GM19452 (cell line): ENCODE measurements around the gene FBRSL1.
"Not testable (repeated sequence)": the region's sequence is repeated elsewhere in the genome, so short reads cannot be mapped to it uniquely, and the experiment has no call there.

Experiments used
- ATAC-seq: cut with Tn5 transposase; IDR thresholded peaks from one replicate; pipeline ENCODE4 v1.9.1; 2021; ENCODE audit not compliant: unreplicated experiment

Gene FBRSL1

GRCh38 chr12:132453361-132454192, 36.4 kb upstream of the FBRSL1 start:
- ATAC-seq: no peak

- ATAC-seq: no peak
These were observed 35.6 kb upstream of the FBRSL1 start for GRCh38 chr12:132454193-132454932.

GRCh38 chr12:132454933-132455418, 35.0 kb upstream of the FBRSL1 start:
- no peak for ATAC-seq

- ATAC-seq: no peak
These were observed 34.4 kb upstream of the FBRSL1 start for GRCh38 chr12:132455565-132455964.

- ATAC-seq: no peak
These were observed 33.6 kb upstream of the FBRSL1 start for GRCh38 chr12:132456186-132456943.

GRCh38 chr12:132456944-132457495, 32.9 kb upstream of the FBRSL1 start:
- ATAC-seq: no peak

- ATAC-seq: no peak
These were observed 31.5 kb upstream of the FBRSL1 start for GRCh38 chr12:132458441-132458840.

- no peak for ATAC-seq
These were observed 30.9 kb upstream of the FBRSL1 start for GRCh38 chr12:132458846-132459641.

- ATAC-seq: no peak
These were observed 29.4 kb upstream of the FBRSL1 start for GRCh38 chr12:132460571-132460970.

GRCh38 chr12:132461526-132461925, 28.4 kb upstream of the FBRSL1 start:
- ATAC-seq: no peak

GRCh38 chr12:132462788-132463187, 27.2 kb upstream of the FBRSL1 start:
- no peak for ATAC-seq

- not testable (repeated sequence) for ATAC-seq
These were observed 26.5 kb upstream of the FBRSL1 start for GRCh38 chr12:132463284-132463924.

GRCh38 chr12:132464304-132464703, 25.6 kb upstream of the FBRSL1 start:
- not testable (repeated sequence) for ATAC-seq

- ATAC-seq: no peak
These were observed 25.1 kb upstream of the FBRSL1 start for GRCh38 chr12:132464820-132465219.

GRCh38 chr12:132465269-132466190, 24.4 kb upstream of the FBRSL1 start:
- ATAC-seq: no peak

GRCh38 chr12:132466241-132467201, 23.4 kb upstream of the FBRSL1 start:
- no peak for ATAC-seq

GRCh38 chr12:132467511-132467910, 22.4 kb upstream of the FBRSL1 start:
- ATAC-seq: no peak

- ATAC-seq: no peak
These were observed 20.5 kb upstream of the FBRSL1 start for GRCh38 chr12:132469423-132469822.
